GM06990 (cell line): ENCODE results near the gene FETUB.
"Not testable (repeated sequence)": the region's sequence is repeated elsewhere in the genome, so short reads cannot be mapped to it uniquely, and the experiment has no call there.

Experiments used
- DNase-seq: peaks from one replicate; pipeline ENCODE4 v3.0.0-alpha.2; 2011; ENCODE audit not compliant: insufficient read length; ENCODE audit errors: extremely low read depth
- H3K27me3 ChIP-seq: replicated peaks from 2 replicates; pipeline ENCODE4 v1.6.0; 2011; ENCODE audit warnings: low read length; ENCODE audit not compliant: control insufficient read depth, insufficient read depth
- H3K36me3 ChIP-seq: 2 replicates; pipeline ENCODE4 v1.5.1; 2011; ENCODE audit warnings: low read length; ENCODE audit not compliant: control insufficient read depth, insufficient read depth
- H3K4me3 ChIP-seq: replicated peaks from 2 replicates; pipeline ENCODE4 v1.5.1; 2011; ENCODE audit warnings: low read depth, mild to moderate bottlenecking, control low read depth, low read length
- CTCF ChIP-seq: IDR thresholded peaks from 2 replicates; pipeline ENCODE4 v1.5.1; 2011; ENCODE audit warnings: low read length, control low read depth, mild to moderate bottlenecking, inconsistent platforms; ENCODE audit not compliant: insufficient read depth, poor library complexity, severe bottlenecking

The FETUB gene

GRCh38 chr3:186687120-186687651 lies 47.0 kb downstream of the FETUB start:
- no peak for DNase-seq
- Histone ChIP-seq H3K27me3 (no peaks in the 10 kb centered on the region), H3K36me3 (no peaks in the 10 kb centered on the region), H3K4me3 (no peak overlapping the region)
- no peak for TF ChIP-seq CTCF

GRCh38 chr3:186690304-186690703 lies 50.1 kb downstream of the FETUB start:
- DNase-seq, H3K27me3 ChIP-seq, H3K4me3 ChIP-seq, H3K36me3 ChIP-seq: not testable (repeated sequence)

GRCh38 chr3:186691676-186692075 lies 51.5 kb downstream of the FETUB start:
- Histone ChIP-seq H3K36me3 (no peaks in the 10 kb centered on the region), H3K4me3 (no peak overlapping the region), H3K27me3 (no peaks in the 10 kb centered on the region; the same call in 1 of the 2 replicates)
- no peak for TF ChIP-seq CTCF
- DNase-seq = no peak

- no peak for DNase-seq
- no peak for TF ChIP-seq CTCF
- H3K27me3 ChIP-seq = no peaks in the 10 kb centered on the region; the same call in 1 of the 2 replicates
- no peak overlapping the region for H3K4me3 ChIP-seq
- H3K36me3 ChIP-seq = no peaks in the 10 kb centered on the region
Observed at GRCh38 chr3:186693843-186694242, 53.6 kb downstream of the FETUB start.

- no peak for DNase-seq
- no peaks in the 10 kb centered on the region; the same call in 1 of the 2 replicates for H3K27me3 ChIP-seq
- H3K4me3 ChIP-seq = no peak overlapping the region
- TF ChIP-seq CTCF = no peak
- no peaks in the 10 kb centered on the region for H3K36me3 ChIP-seq
Observed at GRCh38 chr3:186694288-186695032, 54.3 kb downstream of the FETUB start.

GRCh38 chr3:186696522-186696921 lies 56.3 kb downstream of the FETUB start:
- Histone ChIP-seq H3K4me3 (no peak overlapping the region), H3K36me3 (no peaks in the 10 kb centered on the region), H3K27me3 (no peaks in the 10 kb centered on the region; the same call in 1 of the 2 replicates)
- no peak for DNase-seq
- TF ChIP-seq CTCF = no peak
